Measurements from ENCODE around the gene TMEM167A. TPM values are rescaled to one million over a fixed set of nuclear protein-coding genes. Genes with fewer than 3 reads are reported as not detected.

The TMEM167A gene
- total RNA-seq, 1 donor from 2014 or later: 92.8 TPM

GRCh38 chr5:83034036-83034435 is 43.2 kb downstream of the TMEM167A start:
- H3K36me3 ChIP-seq: no peaks in the 10 kb centered on the region
- H3K4me1 ChIP-seq: peaks cover 12% of the 10 kb centered on the region
- no peaks in the 10 kb centered on the region for H3K9me3 ChIP-seq
- intact Hi-C loops (cut with DNase I): no loop called here
- no peak overlapping the region for H3K27ac ChIP-seq
- ATAC-seq (no peak), DNase-seq (no peak)
- no peak for TF ChIP-seq CTCF (IDR thresholded peaks at IDR 0.05)
- H3K4me3 ChIP-seq: no peak overlapping the region
- no peaks in the 10 kb centered on the region for H3K27me3 ChIP-seq

- no peak overlapping the region for H3K27ac ChIP-seq
- intact Hi-C loops (cut with DNase I): no loop called here
- no peak for TF ChIP-seq CTCF (IDR thresholded peaks at IDR 0.05)
- H3K4me3 ChIP-seq: no peak overlapping the region
- DNase-seq (no peak), ATAC-seq (no peak)
- peaks cover 12% of the 10 kb centered on the region for H3K4me1 ChIP-seq
- H3K9me3 ChIP-seq: no peaks in the 10 kb centered on the region
- no peaks in the 10 kb centered on the region for H3K36me3 ChIP-seq
- no peaks in the 10 kb centered on the region for H3K27me3 ChIP-seq
Measured at GRCh38 chr5:83031381-83031780, 45.8 kb downstream of the TMEM167A start.

- Histone ChIP-seq H3K4me1 (peaks cover 1% of the 10 kb centered on the region), H3K4me3 (no peak overlapping the region), H3K9me3 (no peaks in the 10 kb centered on the region), H3K27ac (no peak overlapping the region), H3K36me3 (no peaks in the 10 kb centered on the region), H3K27me3 (no peaks in the 10 kb centered on the region)
- DNase-seq (no peak), ATAC-seq (no peak)
- intact Hi-C loops (cut with DNase I): no loop called here
- no peak for TF ChIP-seq CTCF (IDR thresholded peaks at IDR 0.05)
Measured at GRCh38 chr5:83029912-83030311, 47.3 kb downstream of the TMEM167A start.

GRCh38 chr5:83026930-83027687 is 50.1 kb downstream of the TMEM167A start:
- H3K36me3 ChIP-seq: no peaks in the 10 kb centered on the region
- ATAC-seq (no peak), DNase-seq (no peak)
- no peaks in the 10 kb centered on the region for H3K27me3 ChIP-seq
- H3K27ac ChIP-seq: no peak overlapping the region
- H3K4me1 ChIP-seq: no peaks in the 10 kb centered on the region
- TF ChIP-seq CTCF (IDR thresholded peaks at IDR 0.05): no peak
- H3K9me3 ChIP-seq: no peaks in the 10 kb centered on the region
- no peak overlapping the region for H3K4me3 ChIP-seq
- intact Hi-C loops (cut with DNase I): no loop called here

- Histone ChIP-seq H3K27ac (no peak overlapping the region), H3K36me3 (no peaks in the 10 kb centered on the region), H3K4me3 (no peak overlapping the region), H3K4me1 (no peaks in the 10 kb centered on the region), H3K9me3 (no peaks in the 10 kb centered on the region), H3K27me3 (no peaks in the 10 kb centered on the region)
- no peak for TF ChIP-seq CTCF (IDR thresholded peaks at IDR 0.05)
- intact Hi-C loops (cut with DNase I): no loop called here
- no peak for DNase-seq
- no peak for ATAC-seq
Measured at GRCh38 chr5:83026516-83026915, 50.7 kb downstream of the TMEM167A start.

Measured in upper lobe of right lung (tissue), 1 donor.